KMS-11 (cell line): ENCODE measurements around the gene PTPRA.

ENCODE experiments used
- H2AFZ ChIP-seq: fragments of 200-600 bp; sonication (generic); 2 replicates; pipeline ENCODE4 v1.6.1; 2016; ENCODE audit warnings: antibody characterized with exemption, mixed run types, low read depth
- H3K27ac ChIP-seq: fragments of 200-600 bp; sonication (generic); 2 replicates; pipeline ENCODE4 v1.6.1; 2016; ENCODE audit warnings: mild to moderate bottlenecking, mixed run types
- H3K27me3 ChIP-seq: fragments of 200-600 bp; sonication (generic); 2 replicates; pipeline ENCODE4 v1.6.1; 2017; ENCODE audit warnings: mild to moderate bottlenecking, low read depth, mixed run types, moderate library complexity; ENCODE audit not compliant: insufficient read depth
- H3K36me3 ChIP-seq: fragments of 200-600 bp; sonication (generic); 2 replicates; pipeline ENCODE4 v1.6.1; 2017; ENCODE audit warnings: mild to moderate bottlenecking, mixed run types; ENCODE audit not compliant: insufficient read depth
- H3K4me1 ChIP-seq: fragments of 200-600 bp; sonication (generic); 2 replicates; pipeline ENCODE4 v1.6.1; 2016; ENCODE audit warnings: mild to moderate bottlenecking, low read depth, mixed run types; ENCODE audit not compliant: poor library complexity, severe bottlenecking
- H3K4me2 ChIP-seq: fragments of 200-600 bp; sonication (generic); 2 replicates; pipeline ENCODE4 v1.7.0; 2016; ENCODE audit warnings: mild to moderate bottlenecking, mixed run types
- H3K4me3 ChIP-seq: fragments of 200-600 bp; sonication (generic); IDR thresholded peaks from 2 replicates; pipeline ENCODE4 v1.6.1; 2017; ENCODE audit warnings: low read depth, low read length, mixed read lengths; ENCODE audit not compliant: insufficient read depth
- H3K79me2 ChIP-seq: fragments of 200-600 bp; sonication (generic); 2 replicates; pipeline ENCODE4 v1.6.1; 2016; ENCODE audit warnings: low read depth, mixed run types; ENCODE audit not compliant: insufficient read depth
- H3K9ac ChIP-seq: fragments of 200-600 bp; sonication (generic); 2 replicates; pipeline ENCODE4 v1.6.1; 2016; ENCODE audit warnings: mild to moderate bottlenecking, mixed run types
- H4K20me1 ChIP-seq: fragments of 200-600 bp; sonication (generic); 2 replicates; pipeline ENCODE4 v1.6.1; 2016; ENCODE audit warnings: mild to moderate bottlenecking, mixed run types; ENCODE audit not compliant: insufficient read depth
- TF ChIP-seq, protein P1 (sequence below): fragments of 200-600 bp; sonication (generic); conservative IDR thresholded peaks from 2 replicates; pipeline ENCODE4 v1.6.1; 2017; ENCODE audit warnings: low read depth, mild to moderate bottlenecking, antibody characterized with exemption, low read length, moderate library complexity, mixed read lengths

PTPRA gene

DNA sequence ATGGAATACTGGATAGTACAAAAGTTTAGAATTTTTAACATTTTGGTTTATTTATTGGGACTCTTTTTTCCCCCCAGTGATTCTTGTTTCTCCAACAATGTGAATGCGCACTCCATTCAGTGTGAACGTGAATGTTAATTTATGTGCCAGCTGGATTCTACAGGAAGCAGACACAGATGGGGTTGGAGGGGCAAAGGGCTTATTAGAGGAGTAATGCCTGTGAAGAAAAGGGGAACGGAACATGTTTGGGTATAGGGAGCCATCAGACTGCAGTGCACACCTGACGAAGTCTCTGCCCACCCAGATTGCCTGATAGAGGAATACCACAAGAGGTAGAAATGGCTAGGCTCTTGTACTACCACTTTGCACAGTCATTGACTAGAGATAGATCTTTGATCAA is 48.2 kb downstream of the PTPRA start:
- Histone ChIP-seq H3K4me2 (no peak overlapping the region), H3K27me3 (no peaks in the 10 kb centered on the region), H3K79me2 (no peaks in the 10 kb centered on the region), H3K27ac (no peak overlapping the region), H2AFZ (no peak overlapping the region), H3K9ac (no peak overlapping the region), H3K4me1 (no peaks in the 10 kb centered on the region), H4K20me1 (no peaks in the 10 kb centered on the region), H3K4me3 (no peak overlapping the region), H3K36me3 (no peaks in the 10 kb centered on the region)
- TF ChIP-seq, protein P1, sequence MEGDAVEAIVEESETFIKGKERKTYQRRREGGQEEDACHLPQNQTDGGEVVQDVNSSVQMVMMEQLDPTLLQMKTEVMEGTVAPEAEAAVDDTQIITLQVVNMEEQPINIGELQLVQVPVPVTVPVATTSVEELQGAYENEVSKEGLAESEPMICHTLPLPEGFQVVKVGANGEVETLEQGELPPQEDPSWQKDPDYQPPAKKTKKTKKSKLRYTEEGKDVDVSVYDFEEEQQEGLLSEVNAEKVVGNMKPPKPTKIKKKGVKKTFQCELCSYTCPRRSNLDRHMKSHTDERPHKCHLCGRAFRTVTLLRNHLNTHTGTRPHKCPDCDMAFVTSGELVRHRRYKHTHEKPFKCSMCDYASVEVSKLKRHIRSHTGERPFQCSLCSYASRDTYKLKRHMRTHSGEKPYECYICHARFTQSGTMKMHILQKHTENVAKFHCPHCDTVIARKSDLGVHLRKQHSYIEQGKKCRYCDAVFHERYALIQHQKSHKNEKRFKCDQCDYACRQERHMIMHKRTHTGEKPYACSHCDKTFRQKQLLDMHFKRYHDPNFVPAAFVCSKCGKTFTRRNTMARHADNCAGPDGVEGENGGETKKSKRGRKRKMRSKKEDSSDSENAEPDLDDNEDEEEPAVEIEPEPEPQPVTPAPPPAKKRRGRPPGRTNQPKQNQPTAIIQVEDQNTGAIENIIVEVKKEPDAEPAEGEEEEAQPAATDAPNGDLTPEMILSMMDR: no peak

DNA sequence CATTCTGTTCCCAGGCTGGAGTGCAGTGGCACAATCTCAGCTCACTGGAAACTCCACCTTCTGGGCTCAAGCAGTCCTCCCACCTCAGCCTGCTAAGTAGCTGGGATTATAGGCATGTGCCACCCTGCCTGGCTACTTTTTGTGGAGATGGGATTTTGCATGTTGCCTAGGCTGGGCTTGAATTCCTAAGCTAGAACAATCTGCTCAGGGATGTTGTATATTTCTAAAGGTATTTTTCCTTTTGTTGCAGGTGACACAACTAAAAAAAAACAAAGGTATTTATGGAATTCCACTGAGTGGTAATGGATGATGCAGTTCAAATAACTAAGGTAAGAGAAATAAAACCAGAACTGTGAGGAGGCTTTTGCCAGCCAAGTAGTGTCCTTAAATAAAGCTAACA is 49.7 kb downstream of the PTPRA start:
- no peaks in the 10 kb centered on the region for H3K4me1 ChIP-seq
- H3K79me2 ChIP-seq: no peaks in the 10 kb centered on the region
- no peak overlapping the region for H3K27ac ChIP-seq
- H3K36me3 ChIP-seq: no peaks in the 10 kb centered on the region
- no peak overlapping the region for H3K4me2 ChIP-seq
- H2AFZ ChIP-seq: no peak overlapping the region
- H3K9ac ChIP-seq: no peak overlapping the region
- H4K20me1 ChIP-seq: no peaks in the 10 kb centered on the region
- no peaks in the 10 kb centered on the region for H3K27me3 ChIP-seq
- TF ChIP-seq, protein P1: no peak
- no peak overlapping the region for H3K4me3 ChIP-seq

DNA sequence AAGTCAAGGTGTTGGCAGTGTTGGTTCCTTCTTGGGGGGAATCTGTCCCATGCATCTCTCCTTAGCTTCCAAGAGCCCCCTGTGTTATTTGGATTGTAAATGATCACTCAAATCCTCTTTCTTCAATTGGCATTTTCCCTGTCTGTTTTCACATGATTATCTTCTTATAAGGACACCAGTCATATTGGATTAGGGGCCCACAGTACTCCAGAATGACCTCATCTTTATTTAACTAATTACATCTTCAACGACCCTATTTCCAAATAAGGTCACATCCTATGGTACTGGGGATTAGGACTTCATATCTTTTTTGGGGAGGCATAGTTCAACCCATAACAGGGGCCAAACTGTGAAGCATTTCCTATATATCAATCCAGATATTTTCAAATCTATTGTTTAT is 57.3 kb downstream of the PTPRA start:
- H3K27ac ChIP-seq: no peak overlapping the region
- no peaks in the 10 kb centered on the region for H3K4me1 ChIP-seq
- H3K79me2 ChIP-seq: no peaks in the 10 kb centered on the region
- H3K4me2 ChIP-seq: no peak overlapping the region
- H4K20me1 ChIP-seq: no peaks in the 10 kb centered on the region
- no peaks in the 10 kb centered on the region for H3K27me3 ChIP-seq
- H3K36me3 ChIP-seq: no peaks in the 10 kb centered on the region
- no peak overlapping the region for H2AFZ ChIP-seq
- no peak overlapping the region for H3K9ac ChIP-seq
- TF ChIP-seq, protein P1: no peak
- no peak overlapping the region for H3K4me3 ChIP-seq

DNA sequence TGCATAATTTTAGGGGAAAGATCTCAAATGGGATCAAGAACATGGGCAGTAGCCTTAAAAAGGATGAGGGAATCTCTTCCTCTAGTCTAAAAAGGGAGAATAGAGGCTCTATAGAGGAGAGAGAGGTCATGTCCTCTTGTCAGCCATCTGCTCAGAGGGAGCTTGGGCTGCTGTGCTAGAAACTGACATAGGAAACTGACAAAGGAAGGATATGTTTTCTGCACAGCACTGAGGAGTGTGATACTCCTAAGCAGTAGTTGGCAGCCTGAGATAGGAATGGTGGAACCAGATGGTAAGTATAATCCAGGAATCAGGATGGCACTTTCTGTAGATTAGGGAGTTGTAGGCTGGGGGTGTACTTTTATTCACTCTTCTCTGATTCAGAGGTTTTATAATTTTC is 59.2 kb downstream of the PTPRA start:
- H3K4me1 ChIP-seq: no peaks in the 10 kb centered on the region
- H3K79me2 ChIP-seq: no peaks in the 10 kb centered on the region
- H3K4me2 ChIP-seq: no peak overlapping the region
- no peaks in the 10 kb centered on the region for H3K36me3 ChIP-seq
- TF ChIP-seq, protein P1: no peak
- no peak overlapping the region for H2AFZ ChIP-seq
- no peak overlapping the region for H3K4me3 ChIP-seq
- H4K20me1 ChIP-seq: no peaks in the 10 kb centered on the region
- no peak overlapping the region for H3K27ac ChIP-seq
- H3K27me3 ChIP-seq: no peaks in the 10 kb centered on the region
- H3K9ac ChIP-seq: no peak overlapping the region

DNA sequence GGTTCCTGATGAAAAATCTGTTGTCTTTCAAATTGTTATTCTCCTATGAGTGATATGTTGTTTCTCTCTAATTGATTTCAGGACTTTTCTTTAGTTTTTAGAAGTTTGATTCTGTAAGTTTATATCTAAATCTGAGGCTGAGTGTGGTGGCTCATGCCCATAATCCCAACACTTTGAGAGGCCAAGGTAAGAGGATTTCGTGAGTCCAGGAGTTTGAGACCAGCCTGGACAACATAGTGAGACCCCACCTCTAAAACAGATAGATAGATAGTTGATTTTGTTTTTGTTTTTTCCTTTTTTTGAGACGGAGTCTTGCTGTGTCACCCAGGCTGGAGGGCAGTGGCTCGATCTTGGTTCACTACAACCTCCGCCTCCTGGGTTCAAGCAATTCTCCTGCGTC is 64.6 kb downstream of the PTPRA start:
- H4K20me1 ChIP-seq: no peaks in the 10 kb centered on the region
- no peaks in the 10 kb centered on the region for H3K79me2 ChIP-seq
- H3K4me3 ChIP-seq: no peak overlapping the region
- TF ChIP-seq, protein P1: no peak
- H3K36me3 ChIP-seq: no peaks in the 10 kb centered on the region
- no peaks in the 10 kb centered on the region for H3K27me3 ChIP-seq
- H3K9ac ChIP-seq: no peak overlapping the region
- H3K4me1 ChIP-seq: no peaks in the 10 kb centered on the region
- no peak overlapping the region for H2AFZ ChIP-seq
- H3K27ac ChIP-seq: no peak overlapping the region
- H3K4me2 ChIP-seq: no peak overlapping the region
